ENCODE results near the gene ABCC8. TPM values are rescaled to one million over a fixed set of nuclear protein-coding genes. Genes with fewer than 3 reads are reported as not detected.

Gene ABCC8
- total RNA-seq, 2 experiments from 2014 or later = not detected

GRCh38 chr11:17502630-17503029, 26.0 kb upstream of the ABCC8 start:
- Mint-ChIP-seq H3K9me3 (no peaks in the 10 kb centered on the region), H3K27me3 (peaks cover 3% of the 10 kb centered on the region), H3K27ac (no peak overlapping the region), H3K4me3 (no peak overlapping the region), H3K36me3 (ENCODE audit: low read depth) (no peaks in the 10 kb centered on the region), H3K4me1 (no peaks in the 10 kb centered on the region)
- POLR2A ChIA-PET = no interaction called here
- no peak for DNase-seq
- CTCF ChIA-PET = interaction anchor here (0.6 to 5.0 kb wide), 3 partner anchors 119 to 287 kb away, joined by 3 to 46 read pairs (median 14); no protein-coding TSS in a partner anchor

- CTCF ChIA-PET = interaction anchor here (2.0 kb wide), 1 partner anchor 117 kb away, joined by 5 read pairs; no protein-coding TSS in a partner anchor
- no peaks in the 10 kb centered on the region for H3K4me1 Mint-ChIP-seq
- no peaks in the 10 kb centered on the region for H3K36me3 Mint-ChIP-seq (ENCODE audit: low read depth)
- POLR2A ChIA-PET = no interaction called here
- no peaks in the 10 kb centered on the region for H3K9me3 Mint-ChIP-seq
- no peak for DNase-seq
- peaks cover 6% of the 10 kb centered on the region for H3K27me3 Mint-ChIP-seq
- no peak overlapping the region for H3K27ac Mint-ChIP-seq
- H3K4me3 Mint-ChIP-seq = no peak overlapping the region
Observed at GRCh38 chr11:17500673-17501072, 24.0 kb upstream of the ABCC8 start.

GRCh38 chr11:17498475-17498874, 21.8 kb upstream of the ABCC8 start:
- peaks cover 6% of the 10 kb centered on the region for H3K27me3 Mint-ChIP-seq
- H3K9me3 Mint-ChIP-seq = no peaks in the 10 kb centered on the region
- H3K36me3 Mint-ChIP-seq (ENCODE audit: low read depth) = no peaks in the 10 kb centered on the region
- ChIA-PET POLR2A (no interaction called here), CTCF (interaction anchor here (0.9 to 1.3 kb wide), 2 partner anchors 110 to 269 kb away, joined by 3 read pairs; partner anchors contain the start of gene KCNJ11)
- no peak overlapping the region for H3K4me3 Mint-ChIP-seq
- H3K4me1 Mint-ChIP-seq = no peaks in the 10 kb centered on the region
- no peak overlapping the region for H3K27ac Mint-ChIP-seq
- no peak for DNase-seq

- Mint-ChIP-seq H3K27me3 (peaks cover 6% of the 10 kb centered on the region), H3K36me3 (ENCODE audit: low read depth) (no peaks in the 10 kb centered on the region), H3K27ac (no peak overlapping the region), H3K4me1 (no peaks in the 10 kb centered on the region), H3K9me3 (no peaks in the 10 kb centered on the region), H3K4me3 (no peak overlapping the region)
- POLR2A ChIA-PET = no interaction called here
- CTCF ChIA-PET = interaction anchor here (0.9 to 1.3 kb wide), 2 partner anchors 110 to 268 kb away, joined by 3 read pairs; partner anchors contain the start of gene KCNJ11
- no peak for DNase-seq
Observed at GRCh38 chr11:17498058-17498457, 21.4 kb upstream of the ABCC8 start.

- Mint-ChIP-seq H3K4me3 (no peak overlapping the region), H3K36me3 (ENCODE audit: low read depth) (no peaks in the 10 kb centered on the region), H3K27ac (no peak overlapping the region), H3K4me1 (no peaks in the 10 kb centered on the region), H3K27me3 (peaks cover 6% of the 10 kb centered on the region), H3K9me3 (no peaks in the 10 kb centered on the region)
- DNase-seq = no peak
- POLR2A ChIA-PET = no interaction called here
- CTCF ChIA-PET = no interaction called here
Observed at GRCh38 chr11:17496406-17496805, 19.8 kb upstream of the ABCC8 start.

GRCh38 chr11:17494019-17494418, 17.4 kb upstream of the ABCC8 start:
- Mint-ChIP-seq H3K27ac (no peak overlapping the region), H3K9me3 (no peaks in the 10 kb centered on the region), H3K27me3 (peaks cover 8% of the 10 kb centered on the region), H3K36me3 (ENCODE audit: low read depth) (no peaks in the 10 kb centered on the region), H3K4me3 (no peak overlapping the region), H3K4me1 (no peaks in the 10 kb centered on the region)
- CTCF ChIA-PET = interaction anchor here (1.2 to 1.5 kb wide), 3 partner anchors 34 to 264 kb away, joined by 3 to 4 read pairs (median 3); no protein-coding TSS in a partner anchor
- no peak for DNase-seq
- POLR2A ChIA-PET = no interaction called here

- CTCF ChIA-PET = no interaction called here
- POLR2A ChIA-PET = no interaction called here
- no peak overlapping the region for H3K4me3 Mint-ChIP-seq
Observed at GRCh38 chr11:17490938-17491337, 14.3 kb upstream of the ABCC8 start.

GRCh38 chr11:17490232-17490631, 13.6 kb upstream of the ABCC8 start:
- peaks cover 11% of the 10 kb centered on the region for H3K27me3 Mint-ChIP-seq
- no peaks in the 10 kb centered on the region for H3K9me3 Mint-ChIP-seq
- no peaks in the 10 kb centered on the region for H3K4me1 Mint-ChIP-seq
- POLR2A ChIA-PET = no interaction called here
- CTCF ChIA-PET = no interaction called here
- DNase-seq = no peak
- H3K27ac Mint-ChIP-seq = no peak overlapping the region
- no peak overlapping the region for H3K4me3 Mint-ChIP-seq
- no peaks in the 10 kb centered on the region for H3K36me3 Mint-ChIP-seq (ENCODE audit: low read depth)

More at GRCh38 chr11:17490938-17491337, 14.3 kb upstream of the ABCC8 start:
- Mint-ChIP-seq H3K27ac (no peak overlapping the region), H3K27me3 (peaks cover 13% of the 10 kb centered on the region), H3K4me1 (no peaks in the 10 kb centered on the region), H3K36me3 (ENCODE audit: low read depth) (no peaks in the 10 kb centered on the region), H3K9me3 (no peaks in the 10 kb centered on the region)
- DNase-seq = no peak

- Mint-ChIP-seq H3K4me3 (no peak overlapping the region), H3K9me3 (no peaks in the 10 kb centered on the region), H3K27ac (no peak overlapping the region), H3K36me3 (ENCODE audit: low read depth) (no peaks in the 10 kb centered on the region), H3K27me3 (peaks cover 11% of the 10 kb centered on the region), H3K4me1 (no peaks in the 10 kb centered on the region)
- no peak for DNase-seq
- ChIA-PET CTCF (interaction anchor here (0.6 kb wide), 1 partner anchor 896 kb away, joined by 3 read pairs; no protein-coding TSS in a partner anchor), POLR2A (no interaction called here)
Observed at GRCh38 chr11:17489751-17490150, 13.1 kb upstream of the ABCC8 start.

GRCh38 chr11:17488563-17488962, 11.9 kb upstream of the ABCC8 start:
- Mint-ChIP-seq H3K27ac (no peak overlapping the region), H3K9me3 (peaks cover 2% of the 10 kb centered on the region), H3K4me1 (no peaks in the 10 kb centered on the region), H3K36me3 (ENCODE audit: low read depth) (no peaks in the 10 kb centered on the region), H3K27me3 (peaks cover 11% of the 10 kb centered on the region), H3K4me3 (no peak overlapping the region)
- no peak for DNase-seq
- CTCF ChIA-PET = no interaction called here
- POLR2A ChIA-PET = no interaction called here

GRCh38 chr11:17486646-17487045, 10.0 kb upstream of the ABCC8 start:
- H3K36me3 Mint-ChIP-seq (ENCODE audit: low read depth) = no peaks in the 10 kb centered on the region
- DNase-seq = no peak
- H3K27me3 Mint-ChIP-seq = peaks cover 13% of the 10 kb centered on the region
- ChIA-PET POLR2A (no interaction called here), CTCF (no interaction called here)
- peaks cover 4% of the 10 kb centered on the region for H3K9me3 Mint-ChIP-seq
- no peak overlapping the region for H3K27ac Mint-ChIP-seq
- H3K4me3 Mint-ChIP-seq = no peak overlapping the region
- no peaks in the 10 kb centered on the region for H3K4me1 Mint-ChIP-seq

- Mint-ChIP-seq H3K36me3 (ENCODE audit: low read depth) (no peaks in the 10 kb centered on the region), H3K4me3 (no peak overlapping the region), H3K9me3 (peaks cover 4% of the 10 kb centered on the region), H3K4me1 (no peaks in the 10 kb centered on the region), H3K27ac (no peak overlapping the region), H3K27me3 (peaks cover 23% of the 10 kb centered on the region)
- CTCF ChIA-PET = no interaction called here
- POLR2A ChIA-PET = no interaction called here
- DNase-seq = no peak
Observed at GRCh38 chr11:17483505-17483904, 6.9 kb upstream of the ABCC8 start.

- no peak overlapping the region for H3K4me3 Mint-ChIP-seq
- no peak overlapping the region for H3K27ac Mint-ChIP-seq
- peaks cover 34% of the 10 kb centered on the region for H3K27me3 Mint-ChIP-seq
- no peaks in the 10 kb centered on the region for H3K36me3 Mint-ChIP-seq (ENCODE audit: low read depth)
- H3K9me3 Mint-ChIP-seq = peaks cover 4% of the 10 kb centered on the region
- ChIA-PET CTCF (no interaction called here), POLR2A (no interaction called here)
- DNase-seq = no peak
- H3K4me1 Mint-ChIP-seq = no peaks in the 10 kb centered on the region
Observed at GRCh38 chr11:17481905-17482304, 5.3 kb upstream of the ABCC8 start.

GRCh38 chr11:17479284-17480214, 2.9 kb upstream of the ABCC8 start:
- H3K4me3 Mint-ChIP-seq = no peak overlapping the region
- peaks cover 50% of the 10 kb centered on the region for H3K27me3 Mint-ChIP-seq
- H3K9me3 Mint-ChIP-seq = peaks cover 4% of the 10 kb centered on the region
- ChIA-PET CTCF (no interaction called here), POLR2A (no interaction called here)
- DNase-seq = no peak
- H3K4me1 Mint-ChIP-seq = peaks cover 2% of the 10 kb centered on the region
- H3K27ac Mint-ChIP-seq = no peak overlapping the region
- H3K36me3 Mint-ChIP-seq (ENCODE audit: low read depth) = no peaks in the 10 kb centered on the region
